NCI-H2029 (cell line): ENCODE measurements around the gene SLC35D1.

Source experiments
- DNase-seq: peaks from one replicate; lab custom pipeline; 2025; lab: John Stamatoyannopoulos, UW

Gene SLC35D1

GRCh38 chr1:67044631-67045270 lies 9.2 kb downstream of the SLC35D1 start:
- DNase-seq = no peak

GRCh38 chr1:67043366-67043765 lies 10.6 kb downstream of the SLC35D1 start:
- no peak for DNase-seq

GRCh38 chr1:67041841-67042503 lies 12.0 kb downstream of the SLC35D1 start:
- DNase-seq = no peak

GRCh38 chr1:67040405-67040804 lies 13.5 kb downstream of the SLC35D1 start:
- DNase-seq = no peak

GRCh38 chr1:67031859-67032247 lies 22.1 kb downstream of the SLC35D1 start:
- no peak for DNase-seq

GRCh38 chr1:67031121-67031858 lies 22.7 kb downstream of the SLC35D1 start:
- DNase-seq = no peak

- no peak for DNase-seq
These were observed 24.5 kb downstream of the SLC35D1 start for GRCh38 chr1:67029472-67029871.

GRCh38 chr1:67020765-67021164 lies 33.2 kb downstream of the SLC35D1 start:
- DNase-seq = no peak

- DNase-seq = no peak
These were observed 33.6 kb downstream of the SLC35D1 start for GRCh38 chr1:67020304-67020703.

- peak; percentile 15 for DNase-seq
These were observed 34.3 kb downstream of the SLC35D1 start for GRCh38 chr1:67019600-67020136.

GRCh38 chr1:67019121-67019520 lies 34.8 kb downstream of the SLC35D1 start:
- DNase-seq = no peak

- no peak for DNase-seq
These were observed 35.4 kb downstream of the SLC35D1 start for GRCh38 chr1:67018574-67018973.

GRCh38 chr1:67013573-67013972 lies 40.4 kb downstream of the SLC35D1 start:
- no peak for DNase-seq

- DNase-seq = no peak
These were observed 44.2 kb downstream of the SLC35D1 start for GRCh38 chr1:67009792-67010191.

- peak; percentile 51 for DNase-seq
These were observed 48.9 kb downstream of the SLC35D1 start for GRCh38 chr1:67005068-67005467.

GRCh38 chr1:67004176-67004575 lies 49.8 kb downstream of the SLC35D1 start:
- DNase-seq = peak; percentile 71

GRCh38 chr1:67001682-67002425 lies 52.1 kb downstream of the SLC35D1 start:
- no peak for DNase-seq

- no peak for DNase-seq
These were observed 54.1 kb downstream of the SLC35D1 start for GRCh38 chr1:66999640-67000400.

- no peak for DNase-seq
These were observed 55.0 kb downstream of the SLC35D1 start for GRCh38 chr1:66998972-66999371.

- peak; percentile 88 for DNase-seq
These were observed 57.8 kb downstream of the SLC35D1 start for GRCh38 chr1:66996018-66996682.

GRCh38 chr1:66993076-66993475 lies 60.9 kb downstream of the SLC35D1 start:
- no peak for DNase-seq
